NCI-H2107 treated with DMSO at 0.1 percent for 48 hours (cell line): ENCODE results near the gene DCAF15.
A peak's percentile ranks its signal among the peaks of the same experiment; 100 is the strongest.

Experiments
- DNase-seq: peaks from one replicate; lab custom pipeline; 2025; ENCODE audit not compliant: unreplicated experiment; lab: John Stamatoyannopoulos, UW

The DCAF15 gene

DNA sequence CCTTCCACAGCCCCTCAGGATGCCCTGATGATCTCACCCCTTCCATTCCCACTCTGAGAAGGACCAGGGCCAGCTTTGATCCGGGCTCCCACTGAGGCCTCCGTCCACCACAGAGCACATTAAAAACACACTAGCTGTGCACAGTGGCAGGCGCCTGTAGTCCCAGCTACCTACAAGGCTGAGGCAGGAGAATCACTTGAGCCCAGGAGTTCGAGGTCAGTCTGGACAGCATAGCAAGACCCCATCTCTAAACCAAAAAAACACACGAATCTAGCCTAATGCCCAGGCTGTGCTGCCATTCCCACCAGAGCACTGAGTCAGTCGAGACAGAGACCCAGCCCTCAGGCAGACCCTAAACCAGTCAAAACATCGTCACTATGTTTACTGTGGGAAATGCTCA is 39.7 kb downstream of the DCAF15 start:
- DNase-seq, result no peak

GRCh38 chr19:13993590-13994300 is 41.4 kb downstream of the DCAF15 start:
- no peak for DNase-seq

DNA sequence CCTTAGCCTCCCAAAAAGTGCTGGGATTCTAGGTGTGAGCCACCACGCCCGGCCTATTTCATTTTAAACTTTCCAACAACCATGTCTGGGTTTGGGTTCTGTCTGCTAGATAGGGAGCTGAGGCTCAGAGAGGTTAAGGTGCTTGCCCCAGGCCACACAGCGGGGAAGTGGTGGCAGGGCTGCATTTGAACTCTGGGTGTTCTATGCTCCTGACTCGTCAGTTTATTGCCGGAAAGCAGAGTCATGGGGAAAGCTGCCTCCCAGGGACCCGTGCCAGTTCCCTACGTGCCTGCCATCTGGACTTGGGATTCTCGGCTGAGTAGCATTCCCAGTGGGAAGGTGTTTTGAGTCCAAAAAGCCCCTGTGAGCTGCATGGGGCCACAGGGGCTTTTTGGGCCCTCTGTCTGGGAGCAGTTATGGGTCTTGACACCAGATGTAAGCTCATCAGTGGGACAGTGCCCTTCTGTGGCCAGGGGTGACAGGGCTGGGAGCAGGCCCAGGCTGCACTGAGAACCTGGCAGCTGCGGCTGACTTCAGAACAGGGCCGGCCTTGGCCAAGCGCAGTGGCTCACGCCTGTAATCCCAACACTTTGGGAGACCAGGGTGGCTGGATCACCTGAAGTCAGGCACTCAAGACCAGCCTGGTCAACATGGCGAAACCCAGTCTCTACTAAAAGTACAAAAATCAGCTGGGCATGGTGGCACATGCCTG is 42.9 kb downstream of the DCAF15 start:
- DNase-seq, result no peak

GRCh38 chr19:13995878-13996765 is 43.8 kb downstream of the DCAF15 start:
- no peak for DNase-seq

DNA sequence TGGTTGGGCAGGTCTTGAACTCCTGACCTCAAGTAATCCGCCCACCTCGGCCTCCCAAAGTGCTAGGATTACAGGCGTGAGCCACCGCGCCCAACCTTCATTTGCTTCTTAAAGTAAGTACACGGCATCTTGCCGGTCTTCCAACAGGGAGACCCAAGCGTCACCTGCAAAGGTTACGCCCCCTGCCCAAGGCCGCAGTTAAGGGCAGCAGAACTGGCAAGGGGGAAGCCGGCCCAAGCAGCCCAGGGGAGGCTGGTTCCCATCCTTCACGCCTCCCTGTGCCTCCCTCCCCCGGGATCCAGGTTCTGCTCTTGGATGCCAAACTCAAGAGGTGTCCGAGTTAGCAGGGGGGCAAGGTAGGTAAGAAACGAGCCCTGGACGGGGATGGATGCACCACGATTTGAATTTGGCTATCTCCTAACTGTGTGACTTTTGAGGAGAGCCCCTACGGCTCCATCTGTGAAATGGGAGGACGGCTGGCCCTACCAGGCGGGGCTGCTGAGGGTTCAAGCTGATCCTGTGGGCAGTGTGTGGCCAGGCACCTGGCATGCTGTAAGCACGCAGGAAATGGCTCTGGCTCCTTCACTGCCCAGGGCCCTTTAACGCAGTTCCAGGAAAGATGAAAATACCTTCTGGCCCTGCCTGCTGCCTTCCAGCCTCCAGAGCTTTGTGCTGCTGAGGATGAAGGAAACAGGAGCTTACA is 44.8 kb downstream of the DCAF15 start:
- DNase-seq, result no peak

- DNase-seq, result no peak
Measured at GRCh38 chr19:13997631-13997962, 45.3 kb downstream of the DCAF15 start.

GRCh38 chr19:13998426-13998825 is 46.1 kb downstream of the DCAF15 start:
- no peak for DNase-seq

DNA sequence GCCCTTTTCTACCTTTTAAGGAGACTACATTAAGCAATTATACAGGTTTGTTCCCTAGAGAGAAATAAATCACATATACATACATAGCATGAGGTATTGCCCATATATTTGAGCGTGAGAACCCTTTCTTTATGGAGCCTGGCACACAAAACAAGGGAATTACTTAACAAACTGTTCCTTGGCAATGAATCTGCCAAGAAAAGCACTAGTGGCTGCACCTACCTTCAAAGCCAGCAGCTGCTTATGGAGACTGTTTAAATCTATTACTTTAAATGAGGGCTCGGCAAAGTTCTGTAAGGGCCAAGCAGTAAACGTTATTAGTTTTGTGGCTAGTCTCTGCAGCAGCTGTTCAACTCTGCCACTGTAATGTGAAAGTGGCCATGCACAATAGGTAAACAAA is 46.8 kb downstream of the DCAF15 start:
- DNase-seq, result no peak

DNA sequence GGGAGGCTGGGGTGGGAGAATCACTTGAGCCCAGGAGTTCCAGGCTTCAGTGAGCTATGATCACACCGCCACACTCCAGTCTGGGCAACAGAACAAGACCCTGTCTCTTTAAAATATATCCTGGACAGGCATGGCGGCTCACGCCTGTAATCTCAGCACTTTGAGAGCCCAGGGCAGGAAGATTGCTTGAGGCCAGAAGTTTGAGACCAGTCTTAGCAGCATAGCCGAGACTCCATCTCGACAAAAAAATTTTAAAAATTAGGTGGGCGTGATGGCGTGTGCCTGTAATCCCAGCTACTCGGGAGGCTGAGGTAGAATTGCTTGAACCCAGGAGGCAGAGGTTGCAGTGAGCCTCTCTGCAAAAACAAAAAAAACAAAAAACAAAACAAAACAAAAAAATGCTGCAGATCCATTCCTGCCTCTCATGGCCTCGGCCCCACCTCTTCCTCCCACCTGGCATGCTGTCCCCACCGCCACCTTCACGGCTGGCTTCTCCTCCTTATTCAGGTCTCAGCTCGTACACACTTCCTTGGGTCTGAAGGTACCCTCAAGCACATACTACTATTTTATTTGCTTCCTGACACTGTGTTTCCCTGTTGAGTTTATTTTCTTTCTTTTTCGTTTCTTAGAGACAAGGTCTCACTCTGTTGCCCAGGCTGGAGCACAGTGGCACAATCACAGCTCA is 48.5 kb downstream of the DCAF15 start:
- DNase-seq, result no peak

- DNase-seq, result no peak
Measured at GRCh38 chr19:14002571-14003250, 50.4 kb downstream of the DCAF15 start.

DNA sequence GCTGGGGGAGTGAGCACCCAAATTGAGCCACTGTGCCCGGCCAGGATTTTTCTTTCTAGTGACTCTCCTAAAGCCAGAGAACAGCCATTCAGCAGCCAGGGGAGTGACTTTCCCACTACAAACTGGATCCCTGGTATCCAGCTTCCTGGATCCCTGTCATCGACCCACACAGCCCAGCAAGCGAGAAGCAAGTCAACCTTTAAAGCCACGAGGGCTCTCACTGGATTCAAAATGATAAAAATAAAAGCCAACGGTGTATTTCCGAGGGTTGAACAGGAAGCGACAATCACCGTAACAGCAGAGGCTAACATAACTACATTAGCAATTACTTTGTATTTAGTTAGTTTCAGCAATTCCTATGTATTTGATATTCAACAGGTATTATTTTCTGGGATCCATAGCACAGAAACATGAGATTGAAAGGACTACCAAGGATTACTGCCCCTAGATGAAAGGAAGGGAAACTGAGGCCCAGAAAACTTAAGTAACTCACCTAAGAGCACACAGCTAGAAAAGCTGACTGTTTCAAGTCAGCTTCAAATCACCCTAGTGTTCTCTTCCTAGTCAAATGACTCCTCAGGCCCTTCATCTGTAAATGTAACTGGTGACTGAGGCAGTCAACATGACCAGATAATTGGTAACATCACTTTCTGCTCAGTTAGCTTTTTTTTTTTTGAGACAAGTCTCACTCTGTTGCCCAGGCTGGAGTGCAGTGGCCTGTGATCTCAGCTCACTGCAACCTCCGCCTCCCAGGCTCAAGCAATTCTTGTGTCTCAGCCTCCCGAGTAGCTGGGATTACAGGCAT is 51.1 kb downstream of the DCAF15 start:
- DNase-seq, result no peak

DNA sequence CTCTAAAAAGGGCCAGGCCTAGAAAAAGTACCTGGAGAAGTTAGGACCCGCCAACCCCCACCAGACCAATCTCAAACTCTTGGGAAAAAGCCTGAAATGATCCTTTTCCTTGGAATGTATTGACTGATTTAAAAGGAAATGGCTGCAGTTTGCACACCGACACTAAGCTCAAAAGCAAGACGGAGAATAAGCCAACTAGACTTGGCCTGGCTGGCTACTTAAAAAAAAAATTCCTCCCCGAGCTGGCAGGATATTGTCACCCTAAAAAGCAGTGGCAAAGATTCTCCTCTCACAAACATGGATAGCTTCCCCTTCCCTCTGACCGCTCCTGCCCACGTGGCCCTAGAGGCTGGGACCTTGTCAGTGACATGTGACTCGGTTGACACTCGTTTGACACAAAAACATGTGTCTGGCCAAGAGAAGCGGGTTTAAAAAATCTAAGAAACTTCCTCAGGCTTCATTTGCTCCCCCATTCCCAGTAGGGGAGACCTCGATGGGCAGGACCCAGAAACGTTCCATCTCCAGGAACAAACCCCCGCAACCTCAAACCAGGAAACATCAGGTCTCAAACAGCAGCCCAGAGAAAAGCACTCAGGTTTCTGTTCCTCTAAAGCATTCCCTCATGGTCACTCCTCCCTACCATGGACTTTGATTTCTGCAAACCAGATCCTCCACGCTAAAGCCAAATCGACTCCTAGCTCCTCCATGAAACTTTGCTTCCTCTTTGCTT is 52.5 kb downstream of the DCAF15 start:
- no peak for DNase-seq

- DNase-seq, result no peak
Measured at GRCh38 chr19:14005349-14006084, 53.2 kb downstream of the DCAF15 start.

- DNase-seq, result peak; percentile 100
Measured at GRCh38 chr19:14006085-14006765, 53.9 kb downstream of the DCAF15 start, which contains the start of gene RFX1. TSS of gene RFX1 (minus strand) at chr19:14006320. CDS start at chr19:13993843, 12,477 bp downstream.

- no peak for DNase-seq
Measured at GRCh38 chr19:14006766-14007562, 54.7 kb downstream of the DCAF15 start.
